ENCODE measurements around the gene COL6A2. TPM values are rescaled to one million over a fixed set of nuclear protein-coding genes. Genes with fewer than 3 reads are reported as not detected.
"Not testable (repeated sequence)": the region's sequence is repeated elsewhere in the genome, so short reads cannot be mapped to it uniquely, and the experiment has no call there.

COL6A2 gene
- total and polyA plus RNA-seq, 8 donors: 15.2 to 135 (median 65.5) TPM

DNA sequence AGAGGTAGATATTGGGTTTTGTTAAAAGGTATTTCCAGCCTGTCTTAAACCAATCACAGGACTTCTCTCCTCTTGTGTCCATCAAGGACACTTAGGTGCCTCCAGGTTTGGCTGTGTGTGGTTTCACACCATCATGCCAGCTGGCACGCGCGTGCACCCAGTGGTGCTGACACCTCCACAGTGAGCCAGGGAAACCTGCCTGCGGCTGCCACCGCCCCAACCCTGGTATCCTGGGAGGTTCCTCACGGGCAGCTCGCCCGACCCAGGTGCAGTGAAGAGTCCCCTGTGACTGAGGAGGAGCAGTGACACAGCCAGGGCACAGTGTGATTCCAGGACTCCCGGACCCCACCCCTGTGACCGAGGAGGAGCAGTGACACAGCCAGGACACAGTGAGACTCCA is 13.2 kb upstream of the COL6A2 start:
- Histone ChIP-seq H3K4me1 (no peaks in the 10 kb centered on the region), H3K9me3 (no peaks in the 10 kb centered on the region), H3K27ac (no peak overlapping the region), H3K27me3 (no peaks in the 10 kb centered on the region), H3K36me3 (no peaks in the 10 kb centered on the region), H3K4me3 (no peak overlapping the region)
- FAIRE-seq (no peak), DNase-seq (no peak), ATAC-seq (no peak)
- WGBS, 2 donors: 55 to 80% methylated on average over 10 of the region's 10 CpGs
- intact Hi-C loops (cut with DNase I): no loop called here
- TF ChIP-seq, protein P1, sequence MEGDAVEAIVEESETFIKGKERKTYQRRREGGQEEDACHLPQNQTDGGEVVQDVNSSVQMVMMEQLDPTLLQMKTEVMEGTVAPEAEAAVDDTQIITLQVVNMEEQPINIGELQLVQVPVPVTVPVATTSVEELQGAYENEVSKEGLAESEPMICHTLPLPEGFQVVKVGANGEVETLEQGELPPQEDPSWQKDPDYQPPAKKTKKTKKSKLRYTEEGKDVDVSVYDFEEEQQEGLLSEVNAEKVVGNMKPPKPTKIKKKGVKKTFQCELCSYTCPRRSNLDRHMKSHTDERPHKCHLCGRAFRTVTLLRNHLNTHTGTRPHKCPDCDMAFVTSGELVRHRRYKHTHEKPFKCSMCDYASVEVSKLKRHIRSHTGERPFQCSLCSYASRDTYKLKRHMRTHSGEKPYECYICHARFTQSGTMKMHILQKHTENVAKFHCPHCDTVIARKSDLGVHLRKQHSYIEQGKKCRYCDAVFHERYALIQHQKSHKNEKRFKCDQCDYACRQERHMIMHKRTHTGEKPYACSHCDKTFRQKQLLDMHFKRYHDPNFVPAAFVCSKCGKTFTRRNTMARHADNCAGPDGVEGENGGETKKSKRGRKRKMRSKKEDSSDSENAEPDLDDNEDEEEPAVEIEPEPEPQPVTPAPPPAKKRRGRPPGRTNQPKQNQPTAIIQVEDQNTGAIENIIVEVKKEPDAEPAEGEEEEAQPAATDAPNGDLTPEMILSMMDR (IDR thresholded peaks at IDR 0.05): no peak

DNA sequence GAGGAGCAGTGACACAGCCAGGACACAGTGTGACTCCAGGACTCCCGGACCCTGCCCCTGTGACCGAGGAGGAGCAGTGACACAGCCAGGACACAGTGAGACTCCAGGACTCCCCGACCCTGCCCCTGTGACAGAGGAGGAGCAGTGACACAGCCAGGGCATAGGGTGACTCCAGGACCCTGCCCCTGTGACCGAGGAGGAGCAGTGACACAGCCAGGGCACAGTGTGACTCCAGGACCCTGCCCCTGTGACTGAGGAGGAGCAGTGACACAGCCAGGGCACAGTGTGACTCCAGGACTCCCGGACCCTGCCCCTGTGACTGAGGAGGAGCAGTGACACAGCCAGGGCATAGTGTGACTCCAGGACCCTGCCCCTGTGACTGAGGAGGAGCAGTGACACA is 12.7 kb upstream of the COL6A2 start:
- 42 to 47% methylated on average over 4 to 5 of the region's 5 CpGs for WGBS, 2 donors
- H3K27me3 ChIP-seq; ATAC-seq; H3K27ac ChIP-seq; H3K4me3 ChIP-seq; intact Hi-C loops (cut with DNase I); H3K36me3 ChIP-seq; FAIRE-seq; H3K4me1 ChIP-seq; H3K9me3 ChIP-seq; DNase-seq: not testable (repeated sequence)

GRCh38 chr21:46087641-46088040 is 10.3 kb upstream of the COL6A2 start:
- WGBS, 2 donors: 66 to 76% methylated on average over 1 of the region's 1 CpG
- no peak for FAIRE-seq
- intact Hi-C loops (cut with DNase I): no loop called here

DNA sequence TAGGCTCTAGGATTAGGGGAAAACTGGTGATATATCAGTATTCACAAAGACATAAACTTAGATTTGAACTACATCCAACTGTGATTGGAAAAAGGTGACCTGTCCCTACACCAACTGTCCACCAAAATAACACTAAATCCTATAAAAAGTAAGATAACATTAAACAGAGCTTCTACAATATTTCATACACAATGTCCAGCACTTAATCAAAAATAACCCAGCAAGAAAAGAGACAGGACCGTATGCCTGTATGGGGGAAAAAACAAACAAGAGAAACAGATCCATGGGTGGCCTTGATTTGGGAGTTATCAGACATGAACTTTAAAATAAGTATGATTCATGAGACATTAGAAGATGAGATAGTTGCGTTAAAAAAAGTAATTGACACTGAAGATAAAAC is 9.7 kb upstream of the COL6A2 start:
- ATAC-seq (no peak), FAIRE-seq (no peak)
- 58 to 74% methylated on average over 2 of the region's 2 CpGs for WGBS, 2 donors

More at GRCh38 chr21:46087641-46088040, 10.3 kb upstream of the COL6A2 start:
- Histone ChIP-seq H3K36me3 (no peaks in the 10 kb centered on the region), H3K27ac (no peak overlapping the region), H3K27me3 (no peaks in the 10 kb centered on the region), H3K9me3 (no peaks in the 10 kb centered on the region), H3K4me1 (no peaks in the 10 kb centered on the region), H3K4me3 (no peak overlapping the region)
- DNase-seq (no peak), ATAC-seq (no peak)
- TF ChIP-seq, protein P1 (IDR thresholded peaks at IDR 0.05): no peak

GRCh38 chr21:46089285-46089684 is 8.6 kb upstream of the COL6A2 start:
- Histone ChIP-seq H3K27ac (no peak overlapping the region), H3K4me3 (no peak overlapping the region), H3K27me3 (no peaks in the 10 kb centered on the region), H3K4me1 (no peaks in the 10 kb centered on the region), H3K36me3 (no peaks in the 10 kb centered on the region), H3K9me3 (no peaks in the 10 kb centered on the region)
- ATAC-seq: no peak
- DNase-seq: no peak
- TF ChIP-seq, protein P1 (IDR thresholded peaks at IDR 0.05): no peak
- intact Hi-C loops (cut with DNase I): no loop called here
- 57 to 64% methylated on average over 5 of the region's 5 CpGs for WGBS, 2 donors
- no peak for FAIRE-seq

More for the DNA sequence above, 9.7 kb upstream of the COL6A2 start:
- Histone ChIP-seq H3K4me1 (no peaks in the 10 kb centered on the region), H3K27ac (no peak overlapping the region), H3K4me3 (no peak overlapping the region), H3K36me3 (no peaks in the 10 kb centered on the region), H3K27me3 (no peaks in the 10 kb centered on the region), H3K9me3 (no peaks in the 10 kb centered on the region)
- TF ChIP-seq, protein P1 (IDR thresholded peaks at IDR 0.05): no peak
- DNase-seq: no peak
- intact Hi-C loops (cut with DNase I): no loop called here
